Spleen (tissue), 7 donors: ENCODE data around the gene OR8A1.
"Not testable (repeated sequence)": the region's sequence is repeated elsewhere in the genome, so short reads cannot be mapped to it uniquely, and the experiment has no call there.

Experiments
- POLR2A ChIP-seq, 3 donors: fragments of 450-650 bp; IDR thresholded peaks; one replicate each; pipeline ENCODE4 v1.5.1; 2017; ENCODE audit warnings: antibody characterized with exemption in 3 of 3, mild to moderate bottlenecking in 1 of 3
- POLR2AphosphoS5 ChIP-seq, 3 donors: sonication (generic); formaldehyde crosslinking; IDR thresholded peaks; one replicate each; pipeline ENCODE4 v1.5.1; 2017; ENCODE audit warnings: antibody characterized with exemption in 3 of 3
- TF ChIP-seq, protein P1 (sequence below), 11 experiments: fragments of 200-600 bp in 7 of 11; fragments of 450-650 bp in 4 of 11; sonication (generic) in 4 of 11; IDR thresholded peaks in 8 of 11; conservative IDR thresholded peaks in 3 of 11; 1 replicate in 7 of 11; 2 replicates in 4 of 11; pipeline versions ENCODE4 v1.4.0 to v1.8.0; 2016 to 2021; ENCODE audit warnings: antibody characterized with exemption in 11 of 11, inconsistent platforms in 4 of 11, mild to moderate bottlenecking in 1 of 11
- donor health status: DM: no; HTN: no; CAD: no; lungs with moderate emphysema.
- donor health status: DM: no; HTN: no; CAD: no.
- donor health status: DM: no; HTN: no; CAD: no.

GRCh38 chr11:124602723-124603122, 32.9 kb downstream of the OR8A1 start:
- TF ChIP-seq, protein P1, sequence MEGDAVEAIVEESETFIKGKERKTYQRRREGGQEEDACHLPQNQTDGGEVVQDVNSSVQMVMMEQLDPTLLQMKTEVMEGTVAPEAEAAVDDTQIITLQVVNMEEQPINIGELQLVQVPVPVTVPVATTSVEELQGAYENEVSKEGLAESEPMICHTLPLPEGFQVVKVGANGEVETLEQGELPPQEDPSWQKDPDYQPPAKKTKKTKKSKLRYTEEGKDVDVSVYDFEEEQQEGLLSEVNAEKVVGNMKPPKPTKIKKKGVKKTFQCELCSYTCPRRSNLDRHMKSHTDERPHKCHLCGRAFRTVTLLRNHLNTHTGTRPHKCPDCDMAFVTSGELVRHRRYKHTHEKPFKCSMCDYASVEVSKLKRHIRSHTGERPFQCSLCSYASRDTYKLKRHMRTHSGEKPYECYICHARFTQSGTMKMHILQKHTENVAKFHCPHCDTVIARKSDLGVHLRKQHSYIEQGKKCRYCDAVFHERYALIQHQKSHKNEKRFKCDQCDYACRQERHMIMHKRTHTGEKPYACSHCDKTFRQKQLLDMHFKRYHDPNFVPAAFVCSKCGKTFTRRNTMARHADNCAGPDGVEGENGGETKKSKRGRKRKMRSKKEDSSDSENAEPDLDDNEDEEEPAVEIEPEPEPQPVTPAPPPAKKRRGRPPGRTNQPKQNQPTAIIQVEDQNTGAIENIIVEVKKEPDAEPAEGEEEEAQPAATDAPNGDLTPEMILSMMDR (IDR thresholded peaks at IDR 0.05 in 8 of 11, conservative IDR thresholded peaks at IDR 0.05 in 3 of 11), result not testable (repeated sequence)
- TF ChIP-seq POLR2AphosphoS5, POLR2A (IDR thresholded peaks at IDR 0.05): not testable (repeated sequence)
